Measurements from ENCODE around the gene KLHL18. TPM values are rescaled to one million over a fixed set of nuclear protein-coding genes. Genes with fewer than 3 reads are reported as not detected.

KLHL18 gene
- total and polyA plus RNA-seq, 2 of the 4 experiments (the other 2 are of a cell fraction): 29.1 to 76.2 TPM

DNA sequence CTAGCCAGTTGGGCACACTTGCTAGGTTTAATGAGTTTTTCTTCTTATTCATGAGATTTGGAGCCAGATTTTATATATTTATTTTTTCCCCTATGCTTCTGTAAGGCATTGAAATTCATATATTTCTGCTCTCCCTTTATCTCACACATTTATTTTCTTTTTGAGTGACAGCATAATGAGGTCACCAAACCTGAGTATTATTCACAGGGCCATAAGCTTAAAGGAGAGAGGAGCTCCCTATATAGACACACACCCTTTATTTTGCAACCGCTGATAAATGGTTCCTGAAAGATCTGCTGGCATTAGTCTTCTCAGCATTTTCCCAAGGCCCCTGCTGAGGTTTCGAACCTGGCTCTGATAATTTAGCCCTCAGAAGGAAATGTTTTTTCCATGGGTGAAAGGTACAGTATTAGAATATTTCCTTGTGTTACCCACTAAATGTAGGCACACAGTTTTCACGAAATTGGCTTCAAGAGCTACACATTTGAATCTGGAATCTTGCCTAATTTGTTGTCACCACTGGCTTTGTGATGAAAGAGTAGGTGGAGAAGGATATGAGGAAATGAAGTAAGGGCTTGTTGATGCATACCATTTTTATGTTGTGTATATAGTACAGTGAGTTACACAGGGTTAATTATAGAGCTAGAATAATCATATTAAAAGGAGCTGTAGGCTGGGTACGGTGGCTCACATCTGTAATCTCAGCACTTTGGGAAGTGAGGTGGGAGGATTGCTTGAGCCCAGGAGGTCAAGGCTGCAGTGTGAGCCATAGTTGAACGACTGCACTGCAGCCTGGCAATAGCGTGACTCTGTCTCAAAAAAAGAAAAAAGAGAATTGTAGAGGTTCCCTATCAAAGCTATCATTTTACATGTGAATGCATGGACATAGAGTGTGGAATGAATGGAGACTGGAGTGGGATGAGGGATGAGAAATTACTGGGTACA, 6.5 kb downstream of the KLHL18 start:
- peaks cover 15% of the 10 kb centered on the region for H4K20me1 ChIP-seq (ENCODE audit: insufficient read depth, low read length)
- H3K14ac ChIP-seq (replicated peaks; ENCODE audit: low read depth, low read length): no peak overlapping the region
- H2BK15ac ChIP-seq (ENCODE audit: low read depth, low read length): no peak overlapping the region
- no TSS peak for BruUV-seq (replicated peaks)
- peak overlapping the region; percentile 23 for H2BK5ac ChIP-seq (ENCODE audit: low read depth, low read length, poor library complexity, severe bottlenecking)
- ATAC-seq (ENCODE audit: low read depth) (no peak), DNase-seq (no peak)
- H2BK20ac ChIP-seq (ENCODE audit: low read depth, low read length): no peak overlapping the region
- no peak overlapping the region for H2BK120ac ChIP-seq (ENCODE audit: low read depth, low read length)
- no peaks in the 10 kb centered on the region for H3K9me1 ChIP-seq (ENCODE audit: insufficient read depth, low read length)
- no peak overlapping the region for H3K4ac ChIP-seq (ENCODE audit: low read depth, low read length)
- CTCF ChIA-PET: interaction anchor here (0.6 kb wide), 1 partner anchor 24 kb away, joined by 5 read pairs; no protein-coding TSS in a partner anchor
- no peak overlapping the region for H3K4me3 ChIP-seq (ENCODE audit: insufficient read depth, low read depth, low read length)
- H4K5ac ChIP-seq (ENCODE audit: low read depth, low read length): no peak overlapping the region
- H2AK5ac ChIP-seq (ENCODE audit: low read depth, low read length): no peak overlapping the region
- no peak overlapping the region for H3K9ac ChIP-seq (ENCODE audit: low read depth, low read length)
- POLR2A ChIA-PET (ENCODE audit: unreplicated experiment): no interaction called here
- H3K23ac ChIP-seq (ENCODE audit: low read depth, low read length): no peak overlapping the region
- in situ Hi-C loops (cut with MboI; ENCODE audit: low sequenced_read_pairs) (no loop called here), intact Hi-C loops (cut with micrococcal nuclease) (no loop called here), dilution Hi-C loops (cut with HindIII; ENCODE audit: low sequenced_read_pairs, unreplicated experiment) (no loop called here)
- peaks cover 44 to 80% of the 10 kb centered on the region in 2 experiments for H3K79me1 ChIP-seq (ENCODE audit: low read depth in 1 of 2, low read length in 2 of 2)
- H3K18ac ChIP-seq (ENCODE audit: low read depth, low read length): no peak overlapping the region
- WGBS, 2 experiments (ENCODE audit: extremely low coverage in 2 of 2, insufficient read length in 1 of 2): 50% methylated on average over 2 of the region's 6 CpGs; no CpG with 5 or more reads in 1 of the 2 experiments
- no peak overlapping the region for H3K56ac ChIP-seq (ENCODE audit: extremely low read depth, insufficient read depth, low read length)
- H4K91ac ChIP-seq (ENCODE audit: insufficient read depth, low read depth, low read length): no peak overlapping the region
- no peak overlapping the region for H4K8ac ChIP-seq (ENCODE audit: low read depth in 2 of 2, low read length in 2 of 2)
- H3K27ac ChIP-seq (ENCODE audit: insufficient read depth, low read length): no peak overlapping the region
- no peak overlapping the region for H2AFZ ChIP-seq (replicated peaks; ENCODE audit: low read length, poor library complexity)
- peaks cover 8% of the 10 kb centered on the region for H3K36me3 ChIP-seq (ENCODE audit: control insufficient read depth, insufficient read depth, low read length)
- H3K9me3 ChIP-seq (ENCODE audit: control insufficient read depth, insufficient read depth, low read length): no peaks in the 10 kb centered on the region
- no peak overlapping the region for H2AK9ac ChIP-seq (replicated peaks; ENCODE audit: low read depth, low read length, poor library complexity)
- H3K4me2 ChIP-seq (ENCODE audit: low read depth, low read length): no peak overlapping the region
- no peak for TF ChIP-seq RFX5 (IDR thresholded peaks at IDR 0.05; ENCODE audit: low read depth, low read length)
- TF ChIP-seq MXI1 (IDR thresholded peaks at IDR 0.05; ENCODE audit: borderline replicate concordance, low read depth, low read length): no peak
- TF ChIP-seq, protein P1, sequence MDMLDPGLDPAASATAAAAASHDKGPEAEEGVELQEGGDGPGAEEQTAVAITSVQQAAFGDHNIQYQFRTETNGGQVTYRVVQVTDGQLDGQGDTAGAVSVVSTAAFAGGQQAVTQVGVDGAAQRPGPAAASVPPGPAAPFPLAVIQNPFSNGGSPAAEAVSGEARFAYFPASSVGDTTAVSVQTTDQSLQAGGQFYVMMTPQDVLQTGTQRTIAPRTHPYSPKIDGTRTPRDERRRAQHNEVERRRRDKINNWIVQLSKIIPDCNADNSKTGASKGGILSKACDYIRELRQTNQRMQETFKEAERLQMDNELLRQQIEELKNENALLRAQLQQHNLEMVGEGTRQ (IDR thresholded peaks at IDR 0.05; ENCODE audit: low read depth, low read length): no peak
- no peak for TF ChIP-seq MAZ (IDR thresholded peaks at IDR 0.05; ENCODE audit: borderline replicate concordance, low read depth, low read length)
- no peaks in the 10 kb centered on the region for H3K27me3 ChIP-seq (ENCODE audit: control insufficient read depth, insufficient read depth, low read length)
- H3K4me1 ChIP-seq (ENCODE audit: control insufficient read depth, insufficient read depth, low read length): peaks cover 1% of the 10 kb centered on the region; the same call in 1 of the 2 replicates

Data from IMR-90 (cell line).